ENCODE measurements around the gene NFS1. TPM values are rescaled to one million over a fixed set of nuclear protein-coding genes. Genes with fewer than 3 reads are reported as not detected.
"Not testable (repeated sequence)": the region's sequence is repeated elsewhere in the genome, so short reads cannot be mapped to it uniquely, and the experiment has no call there.

NFS1 gene
- total and polyA plus RNA-seq, 12 donors = 29.5 to 69.0 (median 57.1) TPM

- DNase-seq = no peak
- Histone ChIP-seq H3K4me1 (peaks cover 3 to 78% (median 27%) of the 10 kb centered on the region in 9 donors), H3K4me3 (no peak overlapping the region), H3K27me3 (no peaks in the 10 kb centered on the region), H3K27ac (no peak overlapping the region), H3K9me3 (no peaks in the 10 kb centered on the region), H3K36me3 (peaks cover 18 to 100% (median 97%) of the 10 kb centered on the region in 9 donors)
- 83 to 87% methylated on average over 12 of the region's 12 CpGs for WGBS, 2 donors
- ATAC-seq = no peak
- TF ChIP-seq CTCF (IDR thresholded peaks at IDR 0.05) = no peak
- intact Hi-C loops (cut with DNase I) = loop anchor here in 2 of 10 donors (10.0 kb wide), 1 partner anchor 166 kb away; no protein-coding TSS in a partner anchor
Observed at GRCh38 chr20:35718972-35719635, 20.0 kb upstream of the NFS1 start.

- Histone ChIP-seq H3K4me1 (peaks cover 3 to 76% (median 23%) of the 10 kb centered on the region in 9 donors), H3K36me3 (peaks cover 12 to 100% (median 97%) of the 10 kb centered on the region in 9 donors)
- intact Hi-C loops (cut with DNase I) = loop anchor here in 2 of 10 donors (10.0 kb wide), 1 partner anchor 166 kb away; no protein-coding TSS in a partner anchor
- 89 to 91% methylated on average over 8 of the region's 8 CpGs for WGBS, 2 donors
- DNase-seq, H3K4me3 ChIP-seq, H3K9me3 ChIP-seq, H3K27ac ChIP-seq, H3K27me3 ChIP-seq: not testable (repeated sequence)
- ATAC-seq = peak in 1 of 8 donors; percentile 39
Observed at GRCh38 chr20:35718321-35718720, 19.2 kb upstream of the NFS1 start.

- H3K27me3 ChIP-seq = no peaks in the 10 kb centered on the region
- no peak overlapping the region for H3K27ac ChIP-seq
- ATAC-seq (no peak), DNase-seq (no peak)
- H3K4me1 ChIP-seq = peaks cover 0 to 73% (median 16%) of the 10 kb centered on the region in 9 donors
- no peak for TF ChIP-seq CTCF (IDR thresholded peaks at IDR 0.05)
- no peaks in the 10 kb centered on the region for H3K9me3 ChIP-seq
- no peak overlapping the region for H3K4me3 ChIP-seq
- 96 to 97% methylated on average over 4 of the region's 4 CpGs for WGBS, 2 donors
- peaks cover 10 to 100% (median 97%) of the 10 kb centered on the region in 9 donors for H3K36me3 ChIP-seq
- intact Hi-C loops (cut with DNase I) = loop anchor here in 2 of 10 donors (10.0 kb wide), 1 partner anchor 168 kb away; no protein-coding TSS in a partner anchor
Observed at GRCh38 chr20:35716330-35716729, 17.2 kb upstream of the NFS1 start.

- intact Hi-C loops (cut with DNase I) = loop anchor here in 2 of 10 donors (10.0 kb wide), 1 partner anchor 169 kb away; no protein-coding TSS in a partner anchor
- no peak for TF ChIP-seq CTCF (IDR thresholded peaks at IDR 0.05)
- H3K27ac ChIP-seq = no peak overlapping the region
Observed at GRCh38 chr20:35715652-35716051, 16.5 kb upstream of the NFS1 start.

GRCh38 chr20:35714127-35714526 lies 15.0 kb upstream of the NFS1 start:
- intact Hi-C loops (cut with DNase I) = loop anchor here in 2 of 10 donors (10.0 kb wide), 1 partner anchor 171 kb away; no protein-coding TSS in a partner anchor
- Histone ChIP-seq H3K27ac (no peak overlapping the region), H3K9me3 (no peaks in the 10 kb centered on the region), H3K4me3 (no peak overlapping the region), H3K36me3 (peaks cover 10 to 100% (median 90%) of the 10 kb centered on the region in 9 donors), H3K4me1 (peaks cover 0 to 74% (median 22%) of the 10 kb centered on the region in 9 donors), H3K27me3 (no peaks in the 10 kb centered on the region)
- WGBS, 2 donors = 60 to 64% methylated on average over 4 of the region's 4 CpGs
- DNase-seq = no peak
- TF ChIP-seq CTCF (IDR thresholded peaks at IDR 0.05) = no peak
- ATAC-seq = no peak

More at GRCh38 chr20:35715652-35716051, 16.5 kb upstream of the NFS1 start:
- no peak for DNase-seq
- H3K9me3 ChIP-seq = no peaks in the 10 kb centered on the region
- H3K4me1 ChIP-seq = peaks cover 0 to 74% (median 18%) of the 10 kb centered on the region in 9 donors
- WGBS, 2 donors = 92 to 95% methylated on average over 2 of the region's 2 CpGs
- peaks cover 10 to 100% (median 97%) of the 10 kb centered on the region in 9 donors for H3K36me3 ChIP-seq
- no peak overlapping the region for H3K4me3 ChIP-seq
- ATAC-seq = no peak
- H3K27me3 ChIP-seq = no peaks in the 10 kb centered on the region

- not testable (repeated sequence) for DNase-seq, H3K4me3 ChIP-seq, H3K27me3 ChIP-seq, H3K27ac ChIP-seq, H3K9me3 ChIP-seq
- ATAC-seq = peak in 1 of 8 donors; percentile 34
- Histone ChIP-seq H3K4me1 (peaks cover 0 to 77% (median 27%) of the 10 kb centered on the region in 9 donors), H3K36me3 (peaks cover 9 to 100% (median 90%) of the 10 kb centered on the region in 9 donors)
- intact Hi-C loops (cut with DNase I) = loop anchor here in 2 of 10 donors (10.0 kb wide), 1 partner anchor 172 kb away; no protein-coding TSS in a partner anchor
- 84 to 89% methylated on average over 9 of the region's 9 CpGs for WGBS, 2 donors
Observed at GRCh38 chr20:35713120-35713519, 14.0 kb upstream of the NFS1 start.
